KMS-11 (cell line): ENCODE data around the gene COL8A1.

Experiments used
- H2AFZ ChIP-seq: fragments of 200-600 bp; sonication (generic); 2 replicates; pipeline ENCODE4 v1.6.1; 2016; ENCODE audit warnings: antibody characterized with exemption, mixed run types, low read depth
- H3K27ac ChIP-seq: fragments of 200-600 bp; sonication (generic); 2 replicates; pipeline ENCODE4 v1.6.1; 2016; ENCODE audit warnings: mild to moderate bottlenecking, mixed run types
- H3K27me3 ChIP-seq: fragments of 200-600 bp; sonication (generic); 2 replicates; pipeline ENCODE4 v1.6.1; 2017; ENCODE audit warnings: mild to moderate bottlenecking, low read depth, mixed run types, moderate library complexity; ENCODE audit not compliant: insufficient read depth
- H3K36me3 ChIP-seq: fragments of 200-600 bp; sonication (generic); 2 replicates; pipeline ENCODE4 v1.6.1; 2017; ENCODE audit warnings: mild to moderate bottlenecking, mixed run types; ENCODE audit not compliant: insufficient read depth
- H3K4me1 ChIP-seq: fragments of 200-600 bp; sonication (generic); 2 replicates; pipeline ENCODE4 v1.6.1; 2016; ENCODE audit warnings: mild to moderate bottlenecking, low read depth, mixed run types; ENCODE audit not compliant: poor library complexity, severe bottlenecking
- H3K4me2 ChIP-seq: fragments of 200-600 bp; sonication (generic); 2 replicates; pipeline ENCODE4 v1.7.0; 2016; ENCODE audit warnings: mild to moderate bottlenecking, mixed run types
- H3K4me3 ChIP-seq: fragments of 200-600 bp; sonication (generic); IDR thresholded peaks from 2 replicates; pipeline ENCODE4 v1.6.1; 2017; ENCODE audit warnings: low read depth, low read length, mixed read lengths; ENCODE audit not compliant: insufficient read depth
- H3K79me2 ChIP-seq: fragments of 200-600 bp; sonication (generic); 2 replicates; pipeline ENCODE4 v1.6.1; 2016; ENCODE audit warnings: low read depth, mixed run types; ENCODE audit not compliant: insufficient read depth
- H3K9ac ChIP-seq: fragments of 200-600 bp; sonication (generic); 2 replicates; pipeline ENCODE4 v1.6.1; 2016; ENCODE audit warnings: mild to moderate bottlenecking, mixed run types
- H4K20me1 ChIP-seq: fragments of 200-600 bp; sonication (generic); 2 replicates; pipeline ENCODE4 v1.6.1; 2016; ENCODE audit warnings: mild to moderate bottlenecking, mixed run types; ENCODE audit not compliant: insufficient read depth
- TF ChIP-seq, protein P1 (sequence below): fragments of 200-600 bp; sonication (generic); conservative IDR thresholded peaks from 2 replicates; pipeline ENCODE4 v1.6.1; 2017; ENCODE audit warnings: low read depth, mild to moderate bottlenecking, antibody characterized with exemption, low read length, moderate library complexity, mixed read lengths

Gene COL8A1

DNA sequence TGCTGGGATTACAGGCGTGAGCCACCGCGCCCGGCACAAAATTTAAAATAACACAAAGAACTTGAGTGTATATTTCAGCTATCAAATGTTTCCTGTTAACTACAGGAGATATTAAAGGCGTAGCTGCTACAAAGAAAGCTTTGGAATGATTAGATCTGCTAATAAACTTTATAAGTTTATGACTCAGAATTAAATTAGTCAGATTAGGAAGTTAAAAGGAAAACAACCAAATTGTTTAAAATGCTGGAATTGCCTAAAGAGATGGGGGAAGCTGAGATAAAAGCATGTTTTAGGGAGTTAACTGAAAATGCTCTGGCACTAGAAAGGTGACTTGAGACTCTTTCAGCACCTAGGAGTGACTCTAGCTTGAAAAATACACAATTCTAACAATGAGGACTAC is 58.9 kb downstream of the COL8A1 start:
- no peak overlapping the region for H3K27ac ChIP-seq
- no peak overlapping the region for H3K9ac ChIP-seq
- no peaks in the 10 kb centered on the region for H4K20me1 ChIP-seq
- no peaks in the 10 kb centered on the region for H3K79me2 ChIP-seq
- no peak overlapping the region for H3K4me3 ChIP-seq
- peaks cover 5% of the 10 kb centered on the region for H3K4me1 ChIP-seq
- no peaks in the 10 kb centered on the region for H3K27me3 ChIP-seq
- TF ChIP-seq, protein P1, sequence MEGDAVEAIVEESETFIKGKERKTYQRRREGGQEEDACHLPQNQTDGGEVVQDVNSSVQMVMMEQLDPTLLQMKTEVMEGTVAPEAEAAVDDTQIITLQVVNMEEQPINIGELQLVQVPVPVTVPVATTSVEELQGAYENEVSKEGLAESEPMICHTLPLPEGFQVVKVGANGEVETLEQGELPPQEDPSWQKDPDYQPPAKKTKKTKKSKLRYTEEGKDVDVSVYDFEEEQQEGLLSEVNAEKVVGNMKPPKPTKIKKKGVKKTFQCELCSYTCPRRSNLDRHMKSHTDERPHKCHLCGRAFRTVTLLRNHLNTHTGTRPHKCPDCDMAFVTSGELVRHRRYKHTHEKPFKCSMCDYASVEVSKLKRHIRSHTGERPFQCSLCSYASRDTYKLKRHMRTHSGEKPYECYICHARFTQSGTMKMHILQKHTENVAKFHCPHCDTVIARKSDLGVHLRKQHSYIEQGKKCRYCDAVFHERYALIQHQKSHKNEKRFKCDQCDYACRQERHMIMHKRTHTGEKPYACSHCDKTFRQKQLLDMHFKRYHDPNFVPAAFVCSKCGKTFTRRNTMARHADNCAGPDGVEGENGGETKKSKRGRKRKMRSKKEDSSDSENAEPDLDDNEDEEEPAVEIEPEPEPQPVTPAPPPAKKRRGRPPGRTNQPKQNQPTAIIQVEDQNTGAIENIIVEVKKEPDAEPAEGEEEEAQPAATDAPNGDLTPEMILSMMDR = no peak
- H3K36me3 ChIP-seq = no peaks in the 10 kb centered on the region
- no peak overlapping the region for H2AFZ ChIP-seq
- no peak overlapping the region for H3K4me2 ChIP-seq

DNA sequence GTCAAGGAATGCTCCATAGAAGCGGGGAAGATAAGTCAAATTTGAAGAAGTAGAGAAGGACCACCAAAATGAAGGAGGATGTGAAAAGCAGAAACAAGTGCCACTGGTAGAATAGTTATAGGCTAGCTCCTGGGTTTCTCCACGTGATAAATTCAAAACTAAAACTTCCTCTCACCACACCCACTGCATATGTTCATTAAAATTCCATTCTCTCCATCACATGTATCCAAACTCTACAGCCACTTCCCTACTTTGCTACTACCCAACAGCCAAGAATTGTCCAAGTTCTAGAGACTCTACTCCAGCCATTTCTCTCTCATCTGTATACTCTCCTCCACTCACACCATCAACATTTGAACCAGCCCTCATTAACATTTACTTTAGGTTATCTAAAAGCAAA is 60.5 kb downstream of the COL8A1 start:
- H3K4me2 ChIP-seq = no peak overlapping the region
- TF ChIP-seq, protein P1 = no peak

DNA sequence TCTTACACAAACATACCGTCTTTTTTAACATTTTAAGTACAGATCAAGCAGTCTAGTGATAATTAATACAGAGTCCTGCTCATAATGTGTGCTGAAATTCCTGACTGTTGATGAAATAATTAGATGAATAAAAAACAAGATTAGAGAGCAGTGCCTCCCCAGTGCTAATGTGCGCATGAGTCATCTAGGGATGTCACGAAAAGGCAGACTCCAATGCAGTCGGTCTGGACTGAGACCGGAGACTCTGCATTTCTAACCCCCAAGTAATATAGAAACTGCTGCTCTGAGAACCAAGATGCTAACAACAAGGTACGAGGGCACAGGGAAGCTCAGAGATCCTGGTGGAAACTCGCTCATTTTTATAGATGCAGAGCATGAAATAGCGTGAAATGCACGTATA is 61.4 kb downstream of the COL8A1 start:
- H3K4me2 ChIP-seq = no peak overlapping the region

More for the DNA sequence above, 60.5 kb downstream of the COL8A1 start:
- no peak overlapping the region for H2AFZ ChIP-seq
- no peak overlapping the region for H3K27ac ChIP-seq
- H3K9ac ChIP-seq = no peak overlapping the region
- no peak overlapping the region for H3K4me3 ChIP-seq
- H4K20me1 ChIP-seq = no peaks in the 10 kb centered on the region
- H3K79me2 ChIP-seq = no peaks in the 10 kb centered on the region
- no peaks in the 10 kb centered on the region for H3K36me3 ChIP-seq
- no peaks in the 10 kb centered on the region for H3K27me3 ChIP-seq
- H3K4me1 ChIP-seq = no peaks in the 10 kb centered on the region

GRCh38 chr3:99700631-99701268 is 62.4 kb downstream of the COL8A1 start:
- TF ChIP-seq, protein P1 = no peak

More for the DNA sequence above, 61.4 kb downstream of the COL8A1 start:
- H3K4me1 ChIP-seq = no peaks in the 10 kb centered on the region
- H3K79me2 ChIP-seq = no peaks in the 10 kb centered on the region
- no peak overlapping the region for H3K27ac ChIP-seq
- H4K20me1 ChIP-seq = no peaks in the 10 kb centered on the region
- no peaks in the 10 kb centered on the region for H3K27me3 ChIP-seq
- H3K9ac ChIP-seq = no peak overlapping the region
- H2AFZ ChIP-seq = no peak overlapping the region
- H3K36me3 ChIP-seq = no peaks in the 10 kb centered on the region
- TF ChIP-seq, protein P1 = no peak
- H3K4me3 ChIP-seq = no peak overlapping the region

More at GRCh38 chr3:99700631-99701268, 62.4 kb downstream of the COL8A1 start:
- H3K79me2 ChIP-seq = no peaks in the 10 kb centered on the region
- no peaks in the 10 kb centered on the region for H3K4me1 ChIP-seq
- no peaks in the 10 kb centered on the region for H3K36me3 ChIP-seq
- no peak overlapping the region for H3K9ac ChIP-seq
- H3K4me3 ChIP-seq = no peak overlapping the region
- H2AFZ ChIP-seq = no peak overlapping the region
- no peaks in the 10 kb centered on the region for H4K20me1 ChIP-seq
- H3K27ac ChIP-seq = no peak overlapping the region
- no peak overlapping the region for H3K4me2 ChIP-seq
- H3K27me3 ChIP-seq = no peaks in the 10 kb centered on the region
